H1 (cell line): Measurements from ENCODE around the gene LRRC45. TPM values are rescaled to one million over a fixed set of nuclear protein-coding genes. Genes with fewer than 3 reads are reported as not detected.

Source experiments
- CHD7 ChIP-seq: fragments of 300-600 bp; sonication (generic); IDR thresholded peaks from 2 replicates; pipeline ENCODE4 v1.7.1; 2012; ENCODE audit warnings: low read length, moderate library complexity, mild to moderate bottlenecking, inconsistent platforms; ENCODE audit not compliant: insufficient replicate concordance
- USF2 ChIP-seq: IDR thresholded peaks from 2 replicates; pipeline ENCODE4 v1.6.1; 2011; ENCODE audit warnings: low read length, improper control_type of control experiment
- polyA plus RNA-seq, 7 experiments: library from polyadenylated mRNA; depleted of rRNA in 3 of 7; stranded (reverse) in 5 of 7; unstranded in 2 of 7; fragments of >200 nt in 5 of 7; fragments of 200-250 nt in 2 of 7; gene quantifications; 1 replicate in 5 of 7; 2 replicates in 1 of 7; 4 replicates in 1 of 7; pipeline versions ENCODE4 v1.2.1 to v1.2.3, GENCODE V29; 2011 to 2013; ENCODE audit warnings: missing spikeins in 2 of 7, mixed read lengths in 2 of 7
- total RNA-seq: library from RNA; stranded (reverse); fragmentation: NEBNext Ultra II Directional; extraction: Animal tissue kit (Norgen Biotek cat#: 25700); gene quantifications from 2 replicates; pipeline ENCODE4 v1.2.1, GENCODE V29; 2021

LRRC45 gene
- total and polyA plus RNA-seq, 2 of the 8 experiments (the other 6 are each of a cell fraction or from before 2014, with no cell fraction given) = 11.5 to 29.0 TPM

DNA sequence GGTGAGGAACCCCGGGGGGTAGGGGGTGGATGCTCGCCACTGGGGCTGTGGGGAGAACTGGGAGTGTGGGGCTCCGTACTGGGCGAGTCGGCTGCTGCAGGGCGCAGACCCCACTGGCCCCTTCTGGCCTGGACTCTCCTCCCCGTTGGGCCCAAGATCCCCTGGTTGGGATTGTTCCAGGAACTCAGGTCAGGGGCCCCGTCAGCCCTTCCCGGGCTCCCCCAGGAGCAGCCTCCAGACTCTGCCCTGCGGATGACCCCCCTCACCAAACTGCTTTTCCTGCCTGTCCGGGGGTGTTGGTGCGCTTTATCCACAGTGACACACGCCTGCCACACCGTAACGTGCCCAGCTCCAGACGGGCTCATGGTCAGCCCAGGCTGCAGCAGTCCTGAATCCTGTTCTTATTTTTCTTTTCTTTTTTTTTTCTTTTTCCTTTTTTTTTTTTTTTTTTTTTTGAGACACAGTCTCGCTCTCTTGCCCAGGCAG lies 21.5 kb upstream of the LRRC45 start (continued):
- TF ChIP-seq CHD7 = no peak
- no peak for TF ChIP-seq USF2
